ENCODE results near the gene CHD2.

GRCh38 chr15:93055211-93055610, 155.1 kb downstream of the CHD2 start:
- TF ChIP-seq CTCF (IDR thresholded peaks at IDR 0.05 in 4 of 5, conservative IDR thresholded peaks at IDR 0.05 in 1 of 5): no peak
- TF ChIP-seq POLR2A (IDR thresholded peaks at IDR 0.05): no peak
